T1000 (cell line): Measurements from ENCODE around the gene ASB15.
"Not testable (repeated sequence)": the region's sequence is repeated elsewhere in the genome, so short reads cannot be mapped to it uniquely, and the experiment has no call there.

ENCODE experiments used
- DNase-seq: peaks from one replicate; lab custom pipeline; 2025; ENCODE audit warnings: mixed read lengths; lab: John Stamatoyannopoulos, UW

The ASB15 gene

DNA sequence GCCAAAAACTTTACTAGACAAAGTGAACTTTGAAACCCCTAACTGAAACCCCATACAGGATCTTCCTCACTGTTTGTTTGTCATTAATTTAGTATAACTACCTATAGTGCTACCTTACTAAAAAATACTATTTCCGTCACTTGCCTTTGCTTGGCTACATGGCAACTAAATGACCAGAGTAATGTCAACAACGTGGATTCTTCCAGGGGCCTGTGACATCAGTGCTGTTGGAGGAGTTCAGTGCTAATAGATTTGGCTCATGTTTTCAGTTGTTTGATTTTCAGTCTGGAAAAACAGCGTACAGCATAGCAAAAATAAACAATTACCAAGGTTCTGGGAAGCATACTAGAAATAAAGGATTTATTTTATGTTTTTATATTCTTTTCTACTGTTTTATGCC, 3.0 kb upstream of the ASB15 start:
- no peak for DNase-seq

DNA sequence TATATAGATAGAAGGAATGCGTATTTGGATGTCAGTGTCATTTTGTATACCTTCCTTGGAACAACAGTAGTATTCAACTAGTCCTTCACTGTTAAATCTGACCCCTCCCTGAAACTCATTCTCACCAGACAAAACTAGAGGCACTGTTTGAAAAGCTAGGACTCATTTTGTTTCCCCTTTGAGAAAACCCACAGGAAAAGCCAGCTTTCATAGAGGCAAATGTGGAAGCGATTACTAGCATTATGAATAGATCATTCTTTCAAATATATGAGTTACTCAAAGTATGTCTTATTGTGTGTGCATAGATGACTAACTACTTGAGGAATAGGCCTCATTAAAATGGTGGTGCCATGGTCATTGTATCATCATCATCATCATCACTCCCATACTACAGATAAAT, 1.9 kb upstream of the ASB15 start:
- no peak for DNase-seq

DNA sequence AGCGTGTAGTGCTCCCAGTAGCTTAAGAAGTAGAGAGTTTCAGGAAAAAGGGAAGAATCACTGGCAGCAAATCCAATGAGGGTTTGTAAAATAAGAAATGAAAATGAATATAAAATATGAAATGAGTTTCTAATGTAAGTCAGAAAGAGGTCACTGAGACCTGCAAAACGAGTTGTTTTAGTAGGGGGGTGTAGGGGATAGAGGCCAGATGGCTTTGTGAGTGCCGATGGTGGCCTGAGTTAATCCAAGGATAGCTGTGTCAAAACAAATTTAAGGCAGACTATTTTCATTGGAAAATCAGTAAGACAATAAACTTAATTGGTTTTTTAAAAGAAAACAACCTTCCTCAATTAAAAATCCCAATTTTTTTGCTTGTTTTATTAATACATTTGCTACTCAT, 745 bp upstream of the ASB15 start:
- DNase-seq: no peak

DNA sequence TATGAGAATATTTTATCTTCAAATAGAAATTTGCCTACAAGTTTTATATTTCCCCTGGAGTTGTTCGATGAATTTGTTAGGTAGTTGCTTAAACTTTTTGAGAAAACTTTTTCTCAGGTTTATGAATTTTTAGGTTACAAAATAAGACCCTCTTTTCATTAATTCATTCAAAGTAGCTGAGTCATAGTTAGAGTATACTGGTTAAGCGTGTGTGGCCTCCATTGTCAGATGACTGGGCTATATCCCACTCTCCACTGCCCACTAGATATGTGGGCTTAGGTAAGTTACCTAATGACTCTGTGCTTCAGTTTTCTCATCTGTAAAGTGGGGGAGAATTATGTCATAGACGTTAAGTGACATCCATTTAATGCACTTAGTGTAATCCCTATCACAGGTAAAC, 1.0 kb downstream of the ASB15 start:
- DNase-seq: no peak

DNA sequence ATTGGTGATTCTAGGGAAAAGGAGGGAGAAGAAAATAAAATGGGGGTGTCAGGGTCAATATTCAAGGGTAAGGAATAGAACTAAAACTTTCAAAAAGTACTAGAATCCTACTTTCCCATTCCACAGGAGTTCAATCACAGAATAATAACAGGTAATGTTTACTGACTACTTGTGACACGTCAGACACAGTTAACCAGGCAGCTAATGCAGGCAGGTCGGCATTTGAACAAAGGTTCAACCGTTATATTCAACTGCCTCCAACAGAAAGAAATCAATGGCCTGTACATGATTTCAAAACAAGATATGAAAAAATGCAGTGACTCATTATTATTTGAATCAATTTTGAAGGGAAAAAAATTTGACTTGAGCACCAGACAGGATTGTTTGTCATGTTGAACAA, 3.1 kb downstream of the ASB15 start:
- no peak for DNase-seq

DNA sequence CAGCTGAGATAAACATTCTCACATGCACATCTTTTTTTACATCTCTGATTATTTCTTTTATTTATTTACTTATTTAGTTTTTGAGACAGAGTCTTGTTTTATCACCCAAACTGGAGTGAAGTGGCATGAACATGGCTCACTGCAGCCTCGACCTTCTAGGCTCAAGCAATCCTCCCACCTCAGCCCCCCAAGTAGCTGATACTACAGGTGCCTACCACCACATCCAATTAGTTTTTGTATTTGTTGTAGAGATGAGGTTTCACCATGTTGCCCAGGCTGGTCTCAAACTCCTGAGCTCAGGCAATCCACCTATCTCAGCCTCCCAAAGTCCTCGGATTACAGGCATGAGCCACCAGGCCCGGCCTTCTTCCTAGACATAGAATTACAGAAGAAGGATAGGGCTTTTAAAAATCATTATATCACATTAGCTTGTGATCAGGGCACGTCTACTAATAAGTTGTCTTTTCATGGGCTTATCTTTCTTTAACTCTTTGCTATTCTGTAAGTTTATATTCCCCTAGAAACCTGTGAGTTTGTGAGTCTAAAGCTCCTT, 5.9 kb downstream of the ASB15 start:
- DNase-seq: no peak

DNA sequence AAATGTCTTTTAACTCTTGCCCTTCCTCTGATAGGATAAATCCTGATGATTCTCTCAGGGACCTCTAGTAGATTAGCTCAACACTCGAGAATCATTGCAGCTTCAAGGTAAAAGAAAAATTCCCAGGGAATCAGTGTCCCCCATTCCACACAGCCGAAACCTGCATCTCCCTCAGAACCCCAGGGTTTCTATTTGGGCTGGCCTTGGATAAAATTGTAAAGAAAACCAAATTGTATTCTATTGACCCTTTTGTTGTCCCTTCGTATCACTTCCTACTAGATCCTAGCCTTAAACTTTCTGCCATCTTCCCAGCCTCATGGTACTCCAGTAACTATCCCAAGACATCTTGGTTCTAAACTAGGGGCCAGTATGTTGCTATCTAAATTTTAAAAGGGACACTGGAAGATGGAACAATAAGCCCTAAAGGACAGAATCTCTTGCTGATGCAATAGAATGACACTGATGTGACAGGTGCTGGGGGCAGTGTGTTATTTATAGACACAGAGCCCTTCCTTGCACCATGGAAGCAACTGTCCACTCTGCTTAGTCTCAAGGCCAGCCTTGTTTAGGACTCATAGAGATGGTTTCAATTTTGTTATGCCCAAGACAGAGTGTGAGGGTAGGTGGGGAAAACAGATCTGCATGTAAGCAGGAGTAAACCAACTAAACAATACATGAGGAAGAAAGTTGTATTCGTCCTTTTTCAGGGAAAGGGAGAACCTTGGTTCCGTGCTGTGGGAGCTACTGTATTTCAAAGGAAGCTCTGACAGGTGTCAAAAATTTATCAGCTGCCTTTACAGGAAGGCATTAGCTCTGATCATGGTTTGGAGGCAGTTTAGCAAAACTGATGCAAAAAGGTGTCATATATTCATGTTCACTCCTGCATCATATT, 7.6 kb downstream of the ASB15 start:
- no peak for DNase-seq

DNA sequence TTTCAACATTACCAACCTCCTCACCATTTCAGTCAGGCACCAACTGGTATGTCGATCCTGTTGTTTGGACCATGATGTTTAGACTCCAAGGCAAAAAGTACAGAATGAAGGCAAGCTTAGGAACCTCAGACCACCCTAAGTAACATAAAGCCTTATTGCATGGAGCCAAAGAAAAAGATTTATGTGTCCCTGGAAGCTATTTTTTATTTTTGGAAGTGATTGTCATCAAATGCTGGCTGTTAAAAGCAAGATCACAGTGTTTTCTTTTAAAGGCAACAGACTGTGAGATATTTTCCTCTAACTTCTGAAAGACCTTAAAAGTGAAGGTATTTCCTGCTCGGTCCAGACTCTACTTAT, 8.2 kb downstream of the ASB15 start:
- no peak for DNase-seq

DNA sequence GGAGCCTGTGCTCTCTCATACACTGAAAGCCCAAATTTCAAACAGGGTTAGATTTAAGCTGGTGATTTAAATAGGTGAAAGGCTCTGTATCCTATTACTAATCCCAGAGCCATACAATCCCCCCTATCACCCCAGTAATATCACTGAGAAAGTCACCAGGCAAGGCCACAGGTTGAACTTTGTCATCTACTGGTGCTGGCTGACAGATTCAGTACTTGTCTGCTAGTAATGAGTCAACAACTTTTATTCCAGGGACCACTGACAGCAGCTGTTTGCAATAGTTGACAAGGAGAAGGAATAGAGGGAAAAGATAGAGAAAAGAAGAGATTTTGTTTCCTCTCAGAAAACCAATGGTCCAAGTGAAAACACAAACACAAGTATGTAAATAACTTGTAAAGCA, 10.4 kb downstream of the ASB15 start:
- no peak for DNase-seq

DNA sequence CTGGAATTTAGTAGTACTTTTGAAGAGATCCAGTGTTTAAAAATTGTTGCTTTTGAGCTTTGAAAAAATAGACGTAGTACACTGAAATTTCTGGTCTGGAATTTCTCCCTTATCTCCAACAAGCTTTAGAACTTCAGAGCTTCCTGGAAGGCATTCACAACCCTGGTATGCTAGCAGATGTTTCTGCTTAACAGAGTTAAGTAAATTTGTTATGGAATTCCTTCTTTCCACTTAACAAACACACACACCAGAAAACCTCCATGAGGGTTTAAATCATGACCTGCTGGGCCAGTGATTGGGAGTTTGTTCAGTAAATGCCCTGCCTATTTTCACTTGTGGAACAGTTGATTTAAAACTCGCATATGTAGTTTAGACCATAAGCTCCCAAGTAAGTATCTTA, 13.7 kb downstream of the ASB15 start:
- no peak for DNase-seq

DNA sequence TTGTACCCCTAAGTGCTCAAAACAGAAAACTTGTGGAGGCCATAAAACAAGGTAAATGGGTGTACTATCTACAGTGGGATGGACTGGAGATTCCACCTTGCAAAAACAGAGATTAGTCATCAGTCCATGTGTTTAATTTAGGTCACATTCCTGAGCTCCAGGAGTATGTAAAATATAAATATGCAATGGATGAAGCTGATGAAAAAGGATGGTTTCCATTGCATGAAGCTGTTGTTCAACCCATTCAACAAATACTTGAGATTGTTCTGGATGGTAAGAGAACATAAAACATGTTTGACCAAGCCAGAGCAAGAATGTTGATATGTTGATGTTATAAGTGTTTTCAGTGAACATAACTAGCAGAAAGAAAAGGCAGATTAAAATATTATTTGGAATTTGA, 14.6 kb downstream of the ASB15 start:
- DNase-seq: no peak

DNA sequence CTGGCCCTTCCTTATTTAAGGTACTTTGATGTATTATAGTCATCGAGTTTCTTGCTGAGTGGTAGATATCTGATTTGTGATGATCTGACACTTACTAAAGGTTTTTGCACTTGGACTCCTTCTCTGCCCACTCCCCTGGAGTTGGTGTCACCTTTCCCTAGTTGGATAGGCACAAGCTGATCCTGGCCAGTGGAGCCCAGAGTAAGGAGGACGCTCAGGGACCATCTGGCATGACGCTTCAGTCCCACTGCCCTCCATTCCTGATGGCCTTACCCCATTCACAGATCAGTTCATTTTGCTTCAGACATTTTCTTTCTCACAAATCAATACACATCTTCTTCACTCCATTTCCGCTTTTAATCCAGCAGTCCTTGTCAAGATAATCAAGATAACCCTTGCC, 20.1 kb downstream of the ASB15 start:
- no peak for DNase-seq

DNA sequence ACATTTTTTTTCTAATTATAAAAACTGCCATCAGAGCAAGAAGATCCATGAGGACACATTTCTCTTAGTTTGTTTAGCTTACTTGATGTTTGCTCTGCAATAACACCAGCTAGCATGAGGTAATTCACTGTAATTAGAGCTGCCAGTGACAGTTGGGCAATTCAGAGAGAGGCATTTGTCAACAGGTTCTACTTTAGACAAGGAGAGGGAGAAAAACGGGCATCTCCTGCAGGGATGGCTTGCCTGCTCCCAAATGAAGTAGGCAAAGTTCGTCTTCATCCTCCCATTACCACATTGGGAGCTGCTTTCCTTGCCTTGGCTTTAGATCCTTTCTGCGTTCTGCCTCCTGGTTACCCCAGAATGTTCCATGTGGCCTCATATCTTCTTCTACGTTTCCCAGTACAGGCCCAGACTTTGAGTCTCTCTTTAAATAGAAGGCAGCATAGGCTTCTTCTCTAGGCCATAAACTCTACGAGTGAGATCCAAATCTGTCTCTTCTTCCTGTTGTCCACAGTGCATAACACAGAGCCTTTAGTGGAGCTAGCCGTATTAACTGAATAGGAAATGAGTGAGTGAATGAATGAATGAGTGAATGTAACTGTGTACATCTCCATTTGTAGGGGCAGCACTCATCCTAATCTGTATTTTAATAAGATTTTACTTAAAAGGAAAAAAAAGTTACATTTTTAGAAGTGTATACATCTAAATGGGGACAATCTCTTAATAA, 21.2 kb downstream of the ASB15 start:
- DNase-seq: no peak

DNA sequence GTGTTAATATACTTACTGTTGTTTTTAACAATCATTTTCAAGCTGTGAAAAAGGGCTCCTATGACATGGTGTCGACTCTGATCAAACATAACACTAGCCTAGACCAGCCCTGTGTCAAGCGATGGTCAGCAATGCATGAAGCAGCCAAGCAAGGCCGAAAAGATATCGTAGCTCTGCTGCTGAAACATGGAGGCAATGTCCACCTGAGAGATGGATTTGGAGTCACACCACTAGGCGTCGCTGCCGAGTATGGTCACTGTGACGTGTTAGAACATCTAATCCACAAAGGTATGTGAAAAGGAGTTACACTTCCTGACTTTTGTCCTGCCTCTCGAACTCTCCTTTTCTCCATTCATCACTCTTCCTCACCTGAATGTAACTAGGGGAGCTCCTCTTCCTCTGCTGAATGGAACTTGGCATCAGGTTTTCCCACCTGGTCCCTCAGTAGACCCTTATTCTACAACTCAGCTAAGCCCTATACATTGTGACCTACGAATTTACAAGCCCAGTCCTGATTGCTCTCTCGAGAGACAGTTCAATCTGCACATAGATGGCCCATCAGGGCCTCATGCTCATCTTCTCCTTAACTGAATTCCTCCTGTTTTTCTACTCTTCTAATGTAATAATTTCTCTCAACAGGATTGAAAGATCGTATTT, 23.0 kb downstream of the ASB15 start:
- DNase-seq: no peak

DNA sequence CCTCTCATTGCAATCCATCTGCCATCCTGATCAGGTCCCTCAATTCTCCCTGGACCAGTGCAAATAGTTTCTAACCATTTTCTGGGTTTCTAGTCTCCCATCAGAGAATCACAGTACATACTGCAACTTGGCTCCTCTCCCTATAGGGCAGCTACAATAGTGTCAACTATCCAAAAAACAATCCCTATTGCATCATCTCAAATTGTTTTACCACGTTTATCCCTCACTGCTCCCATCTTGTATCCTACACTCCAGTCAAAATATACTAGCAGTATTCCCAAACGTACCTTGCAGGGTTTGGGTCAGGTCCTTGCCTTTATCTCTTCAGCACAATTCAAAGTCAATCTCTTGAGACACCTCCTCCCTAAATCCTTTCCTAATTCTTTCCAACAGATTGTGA, 23.6 kb downstream of the ASB15 start:
- no peak for DNase-seq

DNA sequence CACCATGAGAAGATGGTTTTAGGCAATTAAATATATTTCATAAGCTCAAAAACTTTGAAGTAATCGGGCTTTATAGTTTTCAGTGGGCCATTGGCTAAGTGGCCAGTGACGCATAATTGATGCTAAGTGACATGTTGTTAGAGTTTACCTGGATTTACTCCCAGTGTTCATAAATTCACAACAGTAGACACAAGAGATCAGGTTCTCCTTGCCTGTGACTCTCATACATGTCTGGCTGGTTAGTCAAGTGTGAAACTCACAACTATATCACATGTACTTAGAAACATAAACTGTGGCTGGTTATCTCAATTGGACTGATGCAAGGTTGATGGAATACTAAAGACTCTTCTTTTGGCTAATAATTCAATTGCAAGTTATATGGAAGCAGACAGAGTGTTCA, 26.2 kb downstream of the ASB15 start:
- DNase-seq: no peak

DNA sequence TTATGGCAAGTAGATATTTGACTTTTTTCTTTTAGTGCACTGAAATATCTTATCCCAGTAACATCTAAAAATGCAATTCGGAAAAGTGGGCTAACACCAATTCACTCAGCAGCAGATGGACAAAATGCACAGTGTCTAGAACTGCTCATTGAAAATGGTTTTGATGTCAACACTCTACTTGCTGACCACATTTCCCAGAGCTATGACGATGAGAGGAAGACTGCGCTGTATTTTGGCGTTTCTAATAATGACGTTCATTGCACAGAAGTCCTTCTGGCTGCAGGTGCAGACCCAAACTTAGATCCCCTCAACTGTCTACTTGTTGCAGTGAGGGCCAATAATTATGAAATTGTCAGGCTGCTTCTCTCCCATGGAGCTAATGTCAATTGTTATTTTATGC, 27.2 kb downstream of the ASB15 start:
- DNase-seq: no peak

DNA sequence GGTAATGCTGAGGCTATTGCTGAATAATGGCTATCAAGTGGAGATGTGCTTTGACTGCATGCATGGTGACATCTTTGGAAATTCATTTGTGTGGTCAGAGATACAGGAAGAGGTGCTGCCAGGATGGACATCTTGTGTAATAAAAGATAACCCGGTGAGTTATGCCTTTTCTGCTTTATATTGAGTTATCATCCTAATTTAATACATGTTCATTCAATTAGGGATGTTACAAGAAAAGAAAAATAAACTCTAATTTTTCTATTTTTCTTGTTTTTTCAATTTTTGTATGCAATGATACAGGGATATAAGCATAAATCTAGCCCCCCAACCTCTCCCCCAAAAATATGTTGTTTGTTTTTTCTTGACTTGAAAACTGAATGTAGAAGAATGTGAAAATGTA, 27.7 kb downstream of the ASB15 start:
- DNase-seq: no peak

DNA sequence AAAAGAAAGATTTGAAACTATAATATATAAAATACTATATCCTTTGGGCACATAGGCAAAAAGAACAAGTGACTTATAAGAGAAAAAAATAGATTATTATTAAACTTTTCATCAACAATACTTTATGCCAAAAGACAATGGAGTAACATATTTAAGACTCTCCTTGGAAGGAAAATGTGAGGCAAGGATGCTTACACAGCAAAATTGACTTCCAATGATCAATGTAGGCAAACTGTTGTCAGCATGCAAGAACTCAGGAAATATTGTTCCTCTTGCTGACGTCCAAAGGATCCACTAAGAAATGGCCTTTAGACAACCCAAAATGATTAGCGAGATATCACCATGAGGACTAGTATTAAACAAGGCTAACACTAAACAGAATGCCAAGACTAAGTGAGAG, 31.2 kb downstream of the ASB15 start:
- DNase-seq: no peak

DNA sequence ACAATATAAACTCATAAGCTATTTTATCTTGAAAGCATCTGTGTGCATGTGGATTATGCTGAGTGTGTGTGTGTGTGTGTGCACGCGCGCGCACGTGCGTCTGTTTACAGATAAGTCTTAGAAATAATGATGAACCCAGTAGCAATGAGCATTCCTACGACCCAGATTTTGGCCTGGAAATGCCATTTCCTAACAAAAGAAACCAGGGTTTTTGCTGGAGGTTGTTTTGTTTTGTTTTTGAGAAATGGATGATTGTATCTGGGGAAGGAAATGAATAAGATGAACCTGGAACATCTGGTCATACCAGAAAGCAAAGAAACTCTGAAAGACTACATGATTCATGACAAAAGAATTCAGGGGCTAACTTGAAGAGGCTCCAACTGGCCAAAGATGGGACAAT, 31.9 kb downstream of the ASB15 start:
- no peak for DNase-seq

DNA sequence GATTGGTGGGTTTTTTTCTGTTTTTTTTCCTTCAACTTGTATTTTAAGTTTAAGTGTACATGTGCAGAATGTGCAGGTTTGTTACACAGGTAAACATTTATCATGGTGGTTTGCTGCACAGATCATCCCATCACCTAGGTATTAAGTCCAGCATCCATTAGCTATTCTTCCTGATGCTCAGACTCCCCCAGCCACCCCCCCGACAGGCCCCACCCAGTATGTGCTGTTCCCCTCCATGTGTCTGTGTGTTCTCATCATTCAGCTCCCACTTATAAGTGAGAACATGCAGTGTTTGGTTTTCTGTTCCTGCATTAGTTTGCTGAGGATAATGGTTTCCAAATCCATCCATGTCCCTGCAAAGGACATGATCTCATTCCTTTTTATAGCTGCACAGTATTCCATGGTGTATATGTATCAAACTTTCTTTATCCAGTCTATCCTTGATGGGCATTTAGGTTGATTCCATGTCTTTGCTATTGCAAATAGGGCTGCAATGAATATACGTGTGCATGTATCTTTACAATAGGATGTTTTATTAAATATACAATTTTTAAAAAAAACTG, 32.5 kb downstream of the ASB15 start:
- DNase-seq: not testable (repeated sequence)

DNA sequence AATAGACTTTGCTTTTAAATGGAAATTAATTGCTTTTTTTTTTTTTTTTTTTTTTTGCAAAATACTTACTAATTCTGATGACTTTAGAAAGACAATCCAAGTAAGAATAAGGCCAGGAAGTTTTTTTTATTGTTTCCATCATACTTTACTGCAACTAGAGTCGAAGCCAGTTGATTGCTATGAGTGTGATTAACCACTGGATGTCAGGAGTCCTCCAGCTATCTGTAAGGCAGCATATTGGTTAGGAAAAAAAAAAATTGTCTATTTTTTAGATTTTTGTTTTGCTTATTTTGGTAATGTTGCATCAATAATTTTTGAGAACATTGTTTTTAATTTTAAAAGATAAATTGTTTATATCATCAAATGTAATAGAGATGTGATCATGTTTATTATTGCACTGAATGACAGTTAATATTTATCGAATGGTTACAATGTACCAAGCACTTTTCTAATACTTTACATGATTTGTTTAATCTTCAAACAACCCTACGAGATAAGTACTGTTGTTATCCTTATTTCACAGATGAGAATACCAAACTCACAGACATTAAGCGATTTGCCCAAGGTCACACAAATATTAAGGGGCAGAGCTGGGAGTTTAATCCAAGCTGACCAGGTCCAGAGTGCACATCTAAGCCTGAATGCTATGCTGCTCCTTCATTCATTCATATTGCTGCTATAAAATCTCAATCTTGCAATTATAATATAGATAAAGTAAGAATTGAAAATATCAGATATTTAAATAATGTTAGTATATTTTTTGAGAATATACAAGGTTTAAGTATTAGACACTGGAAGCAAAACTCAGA, 34.1 kb downstream of the ASB15 start:
- no peak for DNase-seq
